BLaER1 (cell line): ENCODE results near the gene ADTRP.
A peak's percentile ranks its signal among the peaks of the same experiment; 100 is the strongest.
"Not testable (repeated sequence)": the region's sequence is repeated elsewhere in the genome, so short reads cannot be mapped to it uniquely, and the experiment has no call there.

ENCODE experiments used
- H3K27ac ChIP-seq: shearing (Covaris generic); formaldehyde crosslinking; 2 replicates; pipeline ENCODE4 v1.8.1; 2022
- H3K27me3 ChIP-seq: shearing (Covaris generic); formaldehyde crosslinking; 2 replicates; pipeline ENCODE4 v1.8.1; 2022
- H3K36me3 ChIP-seq: shearing (Covaris generic); formaldehyde crosslinking; 2 replicates; pipeline ENCODE4 v1.8.1; 2022
- H3K4me1 ChIP-seq: shearing (Covaris generic); formaldehyde crosslinking; 2 replicates; pipeline ENCODE4 v1.8.1; 2022
- H3K4me2 ChIP-seq: shearing (Covaris generic); formaldehyde crosslinking; 2 replicates; pipeline ENCODE4 v1.8.1; 2022
- H3K4me3 ChIP-seq: shearing (Covaris generic); formaldehyde crosslinking; 2 replicates; pipeline ENCODE4 v1.8.1; 2022
- H3K9ac ChIP-seq: shearing (Covaris generic); formaldehyde crosslinking; 2 replicates; pipeline ENCODE4 v1.8.1; 2022
- H3K9me3 ChIP-seq: shearing (Covaris generic); formaldehyde crosslinking; 2 replicates; pipeline ENCODE4 v1.8.1; 2022
- H4K20me1 ChIP-seq: shearing (Covaris generic); formaldehyde crosslinking; 2 replicates; pipeline ENCODE4 v1.8.1; 2022
- Cebpa-rat ChIP-seq: shearing (Covaris generic); IDR thresholded peaks from 2 replicates; pipeline ENCODE4 v1.8.1; 2022

The ADTRP gene

GRCh38 chr6:11804701-11805100 is 26.1 kb upstream of the ADTRP start:
- H3K27me3 ChIP-seq, result no peaks in the 10 kb centered on the region
- no peaks in the 10 kb centered on the region for H3K9me3 ChIP-seq
- H3K4me1 ChIP-seq, result no peaks in the 10 kb centered on the region
- no peak overlapping the region for H3K4me3 ChIP-seq
- no peak overlapping the region for H3K9ac ChIP-seq
- TF ChIP-seq Cebpa-rat, result no peak
- no peak overlapping the region for H3K4me2 ChIP-seq
- H4K20me1 ChIP-seq, result no peaks in the 10 kb centered on the region
- no peak overlapping the region for H3K27ac ChIP-seq
- no peaks in the 10 kb centered on the region for H3K36me3 ChIP-seq

GRCh38 chr6:11804135-11804534 is 25.5 kb upstream of the ADTRP start:
- no peak overlapping the region for H3K4me2 ChIP-seq
- H3K36me3 ChIP-seq, result no peaks in the 10 kb centered on the region
- no peaks in the 10 kb centered on the region for H3K9me3 ChIP-seq
- no peak for TF ChIP-seq Cebpa-rat
- no peaks in the 10 kb centered on the region for H3K4me1 ChIP-seq
- no peaks in the 10 kb centered on the region for H4K20me1 ChIP-seq
- no peak overlapping the region for H3K9ac ChIP-seq
- no peaks in the 10 kb centered on the region for H3K27me3 ChIP-seq
- H3K4me3 ChIP-seq, result no peak overlapping the region
- no peak overlapping the region for H3K27ac ChIP-seq

GRCh38 chr6:11803591-11803971 is 25.0 kb upstream of the ADTRP start:
- H3K27me3 ChIP-seq, result no peaks in the 10 kb centered on the region
- H3K4me2 ChIP-seq, result no peak overlapping the region
- no peaks in the 10 kb centered on the region for H4K20me1 ChIP-seq
- TF ChIP-seq Cebpa-rat, result no peak
- H3K4me3 ChIP-seq, result no peak overlapping the region
- no peak overlapping the region for H3K27ac ChIP-seq
- H3K36me3 ChIP-seq, result no peaks in the 10 kb centered on the region
- H3K9ac ChIP-seq, result no peak overlapping the region
- H3K4me1 ChIP-seq, result no peaks in the 10 kb centered on the region
- no peaks in the 10 kb centered on the region for H3K9me3 ChIP-seq

- no peak overlapping the region for H3K4me2 ChIP-seq
- no peak overlapping the region for H3K27ac ChIP-seq
- no peak overlapping the region for H3K4me3 ChIP-seq
- no peaks in the 10 kb centered on the region for H3K27me3 ChIP-seq
- no peaks in the 10 kb centered on the region for H3K36me3 ChIP-seq
- no peaks in the 10 kb centered on the region for H4K20me1 ChIP-seq
- no peak for TF ChIP-seq Cebpa-rat
- H3K9me3 ChIP-seq, result no peaks in the 10 kb centered on the region
- H3K4me1 ChIP-seq, result no peaks in the 10 kb centered on the region
- H3K9ac ChIP-seq, result no peak overlapping the region
Observed at GRCh38 chr6:11802886-11803590, 24.4 kb upstream of the ADTRP start.

- H3K9me3 ChIP-seq, H3K36me3 ChIP-seq, H3K27ac ChIP-seq, H3K4me1 ChIP-seq, H3K4me3 ChIP-seq, H3K27me3 ChIP-seq, H3K9ac ChIP-seq, H3K4me2 ChIP-seq, H4K20me1 ChIP-seq: not testable (repeated sequence)
Observed at GRCh38 chr6:11800531-11800930, 21.9 kb upstream of the ADTRP start.

- Histone ChIP-seq H4K20me1 (no peaks in the 10 kb centered on the region), H3K4me1 (peaks cover 17% of the 10 kb centered on the region), H3K27ac (no peak overlapping the region), H3K9ac (no peak overlapping the region), H3K9me3 (peaks cover 11% of the 10 kb centered on the region), H3K4me2 (no peak overlapping the region), H3K36me3 (no peaks in the 10 kb centered on the region), H3K4me3 (no peak overlapping the region), H3K27me3 (no peaks in the 10 kb centered on the region)
- no peak for TF ChIP-seq Cebpa-rat
Observed at GRCh38 chr6:11798538-11798937, 19.9 kb upstream of the ADTRP start.

- no peak overlapping the region for H3K4me3 ChIP-seq
- no peak for TF ChIP-seq Cebpa-rat
Observed at GRCh38 chr6:11798096-11798495, 19.5 kb upstream of the ADTRP start.

GRCh38 chr6:11796829-11797228 is 18.2 kb upstream of the ADTRP start:
- Histone ChIP-seq H3K9me3 (peaks cover 21% of the 10 kb centered on the region), H3K27ac (no peak overlapping the region), H3K4me3 (no peak overlapping the region), H3K9ac (no peak overlapping the region), H3K27me3 (no peaks in the 10 kb centered on the region), H3K36me3 (no peaks in the 10 kb centered on the region), H4K20me1 (no peaks in the 10 kb centered on the region), H3K4me1 (peaks cover 33% of the 10 kb centered on the region), H3K4me2 (no peak overlapping the region)
- no peak for TF ChIP-seq Cebpa-rat

More at GRCh38 chr6:11798096-11798495, 19.5 kb upstream of the ADTRP start:
- peaks cover 20% of the 10 kb centered on the region for H3K4me1 ChIP-seq
- no peak overlapping the region for H3K9ac ChIP-seq
- H3K4me2 ChIP-seq, result no peak overlapping the region
- H3K27me3 ChIP-seq, result no peaks in the 10 kb centered on the region
- no peaks in the 10 kb centered on the region for H3K36me3 ChIP-seq
- no peaks in the 10 kb centered on the region for H4K20me1 ChIP-seq
- H3K9me3 ChIP-seq, result peaks cover 15% of the 10 kb centered on the region
- H3K27ac ChIP-seq, result no peak overlapping the region

GRCh38 chr6:11795403-11795802 is 16.8 kb upstream of the ADTRP start:
- Histone ChIP-seq H3K4me1 (peaks cover 47% of the 10 kb centered on the region), H3K4me3 (no peak overlapping the region), H3K27me3 (no peaks in the 10 kb centered on the region), H3K27ac (no peak overlapping the region), H3K9me3 (peaks cover 21% of the 10 kb centered on the region), H3K4me2 (no peak overlapping the region), H3K9ac (no peak overlapping the region), H4K20me1 (no peaks in the 10 kb centered on the region), H3K36me3 (no peaks in the 10 kb centered on the region)
- no peak for TF ChIP-seq Cebpa-rat

GRCh38 chr6:11793277-11793676 is 14.7 kb upstream of the ADTRP start:
- H3K4me1 ChIP-seq, result peaks cover 68% of the 10 kb centered on the region
- H3K27me3 ChIP-seq, result no peaks in the 10 kb centered on the region
- peak overlapping the region; percentile 50; the same call in 1 of the 2 replicates for H3K4me2 ChIP-seq
- H3K4me3 ChIP-seq, result no peak overlapping the region
- H3K9me3 ChIP-seq, result peaks cover 38% of the 10 kb centered on the region
- H3K36me3 ChIP-seq, result no peaks in the 10 kb centered on the region
- no peak overlapping the region for H3K9ac ChIP-seq
- H4K20me1 ChIP-seq, result no peaks in the 10 kb centered on the region
- TF ChIP-seq Cebpa-rat, result no peak
- H3K27ac ChIP-seq, result no peak overlapping the region
